ENCODE data around the gene KEL. TPM values are rescaled to one million over a fixed set of nuclear protein-coding genes. Genes with fewer than 3 reads are reported as not detected.
"Not testable (repeated sequence)": the region's sequence is repeated elsewhere in the genome, so short reads cannot be mapped to it uniquely, and the experiment has no call there.

KEL gene
- total RNA-seq, 2 donors from 2014 or later, result not detected

GRCh38 chr7:142997456-142997989, 35.4 kb upstream of the KEL start:
- Histone ChIP-seq H3K9me3 (no peaks in the 10 kb centered on the region), H3K36me3 (no peaks in the 10 kb centered on the region), H3K4me3 (no peak overlapping the region), H3K27ac (no peak overlapping the region), H3K4me1 (ENCODE audit: control insufficient read depth in 1 of 2, low read depth in 2 of 2) (no peaks in the 10 kb centered on the region), H3K27me3 (replicated peaks; ENCODE audit: insufficient read depth) (no peaks in the 10 kb centered on the region)
- no peak for ATAC-seq (ENCODE audit: insufficient number of reproducible peaks, low FRiP score, low read depth)
- no peak for TF ChIP-seq CTCF (IDR thresholded peaks at IDR 0.05)
- no peak for DNase-seq (ENCODE audit: low spot score)

DNA sequence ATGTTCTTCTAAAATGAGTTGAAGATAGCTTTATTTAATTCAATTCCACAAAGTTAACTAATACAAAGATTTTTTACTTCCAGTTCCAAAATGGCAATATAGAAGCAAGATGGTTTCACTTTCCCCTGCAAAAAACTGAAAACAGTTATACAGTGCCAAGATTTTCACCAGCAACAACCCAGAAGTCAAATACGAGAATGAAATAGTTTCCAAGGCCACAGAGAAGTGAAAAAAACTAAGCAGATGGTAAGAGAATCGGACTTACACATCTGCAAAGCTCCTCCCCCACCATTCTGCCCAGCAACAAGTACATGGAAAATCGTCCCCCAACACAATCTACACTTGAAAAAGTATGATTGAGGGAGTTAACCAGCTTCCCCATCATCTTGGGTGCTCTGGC, 30.3 kb upstream of the KEL start:
- Histone ChIP-seq H3K4me3 (no peak overlapping the region), H3K27ac (no peak overlapping the region), H3K9me3 (no peaks in the 10 kb centered on the region), H3K4me1 (ENCODE audit: control insufficient read depth in 1 of 2, low read depth in 2 of 2) (no peaks in the 10 kb centered on the region), H3K27me3 (replicated peaks; ENCODE audit: insufficient read depth) (no peaks in the 10 kb centered on the region), H3K36me3 (no peaks in the 10 kb centered on the region)
- no peak for TF ChIP-seq CTCF (IDR thresholded peaks at IDR 0.05)
- DNase-seq (ENCODE audit: low spot score) (no peak), ATAC-seq (ENCODE audit: insufficient number of reproducible peaks, low FRiP score, low read depth) (no peak)

DNA sequence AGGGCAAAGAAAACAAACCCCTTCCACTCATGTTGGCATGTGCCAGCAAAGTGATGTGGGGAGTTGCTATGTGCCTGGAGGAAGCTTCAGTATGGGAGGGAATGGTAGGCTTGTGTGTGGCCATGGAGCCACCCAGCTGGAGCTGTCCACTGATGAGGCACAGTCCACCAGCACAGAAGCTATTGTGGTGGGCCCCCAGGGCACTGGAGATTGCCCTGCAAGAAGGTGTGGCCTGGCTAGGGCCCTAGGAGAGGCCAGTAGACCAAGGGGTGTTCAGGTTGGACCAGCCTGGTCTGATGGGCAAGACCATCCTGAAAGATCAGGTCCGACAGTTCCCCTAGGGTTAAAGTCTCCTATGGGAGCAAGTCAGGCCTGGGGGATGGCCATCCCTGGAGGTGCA, 22.1 kb upstream of the KEL start:
- Histone ChIP-seq H3K9me3 (no peaks in the 10 kb centered on the region), H3K4me3 (no peak overlapping the region), H3K36me3 (no peaks in the 10 kb centered on the region), H3K27ac (no peak overlapping the region), H3K27me3 (replicated peaks; ENCODE audit: insufficient read depth) (no peaks in the 10 kb centered on the region), H3K4me1 (ENCODE audit: control insufficient read depth in 1 of 2, low read depth in 2 of 2) (no peaks in the 10 kb centered on the region)
- DNase-seq (ENCODE audit: low spot score) (no peak), ATAC-seq (ENCODE audit: insufficient number of reproducible peaks, low FRiP score, low read depth) (no peak)
- no peak for TF ChIP-seq CTCF (IDR thresholded peaks at IDR 0.05)

DNA sequence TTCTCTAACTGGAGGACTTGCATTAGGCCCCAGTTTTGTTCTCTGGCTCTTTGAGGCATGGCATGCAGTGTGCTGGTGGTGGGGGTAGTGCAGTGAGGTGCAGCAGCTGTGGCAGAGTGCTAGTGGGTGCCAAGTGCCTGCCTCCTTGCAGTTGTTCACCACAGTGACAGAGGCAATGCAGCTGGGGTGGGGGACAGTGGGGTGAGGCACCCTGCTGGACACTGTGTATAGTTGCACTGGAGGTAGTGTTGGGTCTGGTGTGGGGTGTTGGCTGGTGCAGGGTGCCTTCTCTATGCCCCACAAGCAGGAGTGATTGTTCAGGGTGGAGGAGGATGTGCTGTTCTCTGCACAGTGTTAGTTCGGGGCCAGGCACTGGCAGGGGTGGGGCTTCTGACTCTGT, 21.7 kb upstream of the KEL start:
- no peak overlapping the region for H3K27ac ChIP-seq
- H3K27me3 ChIP-seq (replicated peaks; ENCODE audit: insufficient read depth), result no peaks in the 10 kb centered on the region
- H3K36me3 ChIP-seq, result no peaks in the 10 kb centered on the region
- H3K4me1 ChIP-seq (ENCODE audit: control insufficient read depth in 1 of 2, low read depth in 2 of 2), result no peaks in the 10 kb centered on the region
- no peak for ATAC-seq (ENCODE audit: insufficient number of reproducible peaks, low FRiP score, low read depth)
- DNase-seq (ENCODE audit: low spot score), result no peak
- TF ChIP-seq CTCF (IDR thresholded peaks at IDR 0.05), result no peak
- H3K9me3 ChIP-seq, result no peaks in the 10 kb centered on the region
- H3K4me3 ChIP-seq, result no peak overlapping the region

GRCh38 chr7:142978402-142978801, 16.2 kb upstream of the KEL start:
- not testable (repeated sequence) for H3K4me1 ChIP-seq (ENCODE audit: control insufficient read depth in 1 of 2, low read depth in 2 of 2); H3K36me3 ChIP-seq; H3K9me3 ChIP-seq; DNase-seq (ENCODE audit: low spot score); H3K27ac ChIP-seq; ATAC-seq (ENCODE audit: insufficient number of reproducible peaks, low FRiP score, low read depth); H3K27me3 ChIP-seq (replicated peaks; ENCODE audit: insufficient read depth); H3K4me3 ChIP-seq

DNA sequence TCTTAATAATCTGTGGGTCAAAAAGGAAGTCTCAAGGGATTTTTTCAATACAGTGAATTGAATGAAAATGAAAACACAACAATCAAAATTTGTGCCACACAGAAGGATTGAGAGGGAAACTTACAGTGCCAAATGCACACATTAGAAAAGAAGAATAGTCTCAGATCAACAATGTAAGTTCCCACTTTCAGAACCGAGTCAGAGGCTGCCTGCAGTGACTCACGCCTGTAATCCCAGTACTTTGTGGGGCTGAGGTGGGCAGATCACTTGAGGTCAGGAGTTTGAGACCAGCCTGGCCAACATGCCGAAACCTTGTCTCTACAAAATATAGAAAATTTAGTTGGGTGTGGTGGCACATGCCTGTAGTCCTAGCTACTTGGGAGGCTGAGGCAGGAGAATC, 12.5 kb upstream of the KEL start:
- ATAC-seq (ENCODE audit: insufficient number of reproducible peaks, low FRiP score, low read depth) (no peak), DNase-seq (ENCODE audit: low spot score) (no peak)
- TF ChIP-seq CTCF (IDR thresholded peaks at IDR 0.05), result no peak
- H3K4me1 ChIP-seq (ENCODE audit: control insufficient read depth in 1 of 2, low read depth in 2 of 2), result no peaks in the 10 kb centered on the region
- no peak overlapping the region for H3K27ac ChIP-seq
- no peaks in the 10 kb centered on the region for H3K36me3 ChIP-seq
- H3K27me3 ChIP-seq (replicated peaks; ENCODE audit: insufficient read depth), result no peaks in the 10 kb centered on the region
- no peak overlapping the region for H3K4me3 ChIP-seq
- peaks cover 3% of the 10 kb centered on the region for H3K9me3 ChIP-seq
